Neuronal stem cell (in vitro differentiated cells): Measurements from ENCODE around the gene POLR2A.

Experiments
- DNase-seq: peaks from one replicate; pipeline ENCODE4 v3.0.0-alpha.2; 2013; ENCODE audit warnings: low spot score
- H2AFZ ChIP-seq: one replicate; pipeline ENCODE4 v1.6.1; 2013; ENCODE audit warnings: mild to moderate bottlenecking, low read length, inconsistent platforms
- H2AK5ac ChIP-seq: 2 replicates; pipeline ENCODE4 v1.6.1; 2013; ENCODE audit warnings: low read depth, mild to moderate bottlenecking, inconsistent platforms, low read length, moderate library complexity, mixed read lengths
- H2BK120ac ChIP-seq: 2 replicates; pipeline ENCODE4 v1.6.1; 2013; ENCODE audit warnings: low read depth, mild to moderate bottlenecking, inconsistent platforms, low read length, moderate library complexity, mixed read lengths
- H2BK12ac ChIP-seq: one replicate; pipeline ENCODE4 v1.6.1; 2013; ENCODE audit warnings: low read length, inconsistent platforms
- H2BK15ac ChIP-seq: 2 replicates; pipeline ENCODE4 v1.6.1; 2013; ENCODE audit warnings: mild to moderate bottlenecking, low read length, inconsistent platforms, mixed read lengths
- H2BK5ac ChIP-seq: one replicate; pipeline ENCODE4 v1.6.1; 2013; ENCODE audit warnings: inconsistent platforms, mild to moderate bottlenecking, low read length, moderate library complexity
- H3K14ac ChIP-seq: one replicate; pipeline ENCODE4 v1.6.1; 2013; ENCODE audit warnings: low read length, inconsistent platforms
- H3K18ac ChIP-seq: 2 replicates; pipeline ENCODE4 v1.6.1; 2013; ENCODE audit warnings: low read length, inconsistent platforms
- H3K23ac ChIP-seq: 2 replicates; pipeline ENCODE4 v1.6.1; 2013; ENCODE audit warnings: low read depth, mild to moderate bottlenecking, mixed read lengths, low read length, inconsistent platforms; ENCODE audit not compliant: poor library complexity
- H3K27ac ChIP-seq: replicated peaks from 3 replicates; pipeline ENCODE4 v1.5.1; 2013; ENCODE audit warnings: low read length, inconsistent platforms
- H3K27me3 ChIP-seq, 3 experiments: 2 replicates each; pipeline ENCODE4 v1.6.1; 2013; ENCODE audit warnings: low read length in 3 of 3, mild to moderate bottlenecking in 2 of 3, inconsistent platforms in 1 of 3, low read depth in 1 of 3, mixed read lengths in 1 of 3, moderate library complexity in 1 of 3; ENCODE audit not compliant: control insufficient read depth in 3 of 3, insufficient read depth in 3 of 3
- H3K36me3 ChIP-seq, 2 donors: replicated peaks in 1 of 2; 2 replicates each; pipeline ENCODE4 v1.6.1; 2013; ENCODE audit warnings: low read length in 2 of 2; ENCODE audit not compliant: control insufficient read depth in 2 of 2, insufficient read depth in 2 of 2
- H3K4ac ChIP-seq: 2 replicates; pipeline ENCODE4 v1.6.1; 2013; ENCODE audit warnings: inconsistent platforms, mild to moderate bottlenecking, low read length, moderate library complexity
- H3K4me1 ChIP-seq, 2 donors: 1 replicate in 1 of 2; 2 replicates in 1 of 2; pipeline ENCODE4 v1.6.1; 2013; ENCODE audit warnings: low read length in 2 of 2, low read depth in 1 of 2; ENCODE audit not compliant: control insufficient read depth in 2 of 2, insufficient read depth in 1 of 2
- H3K4me2 ChIP-seq: one replicate; pipeline ENCODE4 v1.6.1; 2013; ENCODE audit warnings: mild to moderate bottlenecking, low read length, inconsistent platforms; ENCODE audit not compliant: insufficient read depth, poor library complexity, severe bottlenecking
- H3K4me3 ChIP-seq, 2 donors: 2 replicates each; pipeline ENCODE4 v1.5.1; 2013; ENCODE audit warnings: low read length in 2 of 2, mild to moderate bottlenecking in 2 of 2, inconsistent platforms in 1 of 2, moderate library complexity in 1 of 2
- H3K79me1 ChIP-seq: one replicate; pipeline ENCODE4 v1.6.1; 2013; ENCODE audit warnings: low read depth, mild to moderate bottlenecking, inconsistent platforms, low read length, moderate library complexity
- H3K9ac ChIP-seq: one replicate; pipeline ENCODE4 v1.6.1; 2013; ENCODE audit warnings: mild to moderate bottlenecking, low read depth, low read length, inconsistent platforms; ENCODE audit not compliant: poor library complexity
- H3K9me3 ChIP-seq, 2 donors: replicated peaks in 1 of 2; 2 replicates each; pipeline versions ENCODE3 to v1.6.1; 2013; ENCODE audit warnings: low read length in 2 of 2, mild to moderate bottlenecking in 2 of 2, inconsistent platforms in 1 of 2, low read depth in 1 of 2, mixed read lengths in 1 of 2, moderate library complexity in 1 of 2; ENCODE audit not compliant: control insufficient read depth in 2 of 2, insufficient read depth in 1 of 2
- H4K8ac ChIP-seq: one replicate; pipeline ENCODE4 v1.6.1; 2013; ENCODE audit warnings: low read depth, mild to moderate bottlenecking, inconsistent platforms, low read length, moderate library complexity
- H4K91ac ChIP-seq: one replicate; pipeline ENCODE4 v1.6.1; 2013; ENCODE audit warnings: low read length, low read depth, mild to moderate bottlenecking, inconsistent platforms; ENCODE audit not compliant: poor library complexity
- WGBS, 2 donors: extraction: QIAGEN DNeasy Blood & Tissue Kit; methylation state at CpG; one replicate each; pipeline ENCODE4 v1.1.7; 2013; ENCODE audit warnings: missing lambda C conversion rate in 2 of 2, mixed read lengths in 1 of 2; ENCODE audit not compliant: insufficient read length in 2 of 2, insufficient replicate concordance in 1 of 2; ENCODE audit errors: extremely low coverage in 2 of 2; 5-methylcytosine and 5-hydroxymethylcytosine counted together

Gene POLR2A

DNA sequence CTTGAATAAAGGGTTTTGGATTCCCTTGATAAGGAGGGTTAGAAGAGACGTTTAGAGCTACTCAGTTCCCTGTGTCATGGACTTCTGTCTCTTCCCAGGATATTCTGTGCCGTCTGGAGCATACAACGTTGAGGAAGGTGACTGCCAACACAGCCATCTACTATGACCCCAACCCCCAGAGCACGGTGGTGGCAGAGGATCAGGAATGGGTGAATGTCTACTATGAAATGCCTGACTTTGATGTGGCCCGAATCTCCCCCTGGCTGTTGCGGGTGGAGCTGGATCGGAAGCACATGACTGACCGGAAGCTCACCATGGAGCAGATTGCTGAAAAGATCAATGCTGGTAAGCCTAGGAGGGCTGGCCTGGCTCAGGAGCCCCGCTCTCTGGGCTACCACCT, 24.7 kb downstream of the POLR2A start:
- H3K18ac ChIP-seq, result no peak overlapping the region

DNA sequence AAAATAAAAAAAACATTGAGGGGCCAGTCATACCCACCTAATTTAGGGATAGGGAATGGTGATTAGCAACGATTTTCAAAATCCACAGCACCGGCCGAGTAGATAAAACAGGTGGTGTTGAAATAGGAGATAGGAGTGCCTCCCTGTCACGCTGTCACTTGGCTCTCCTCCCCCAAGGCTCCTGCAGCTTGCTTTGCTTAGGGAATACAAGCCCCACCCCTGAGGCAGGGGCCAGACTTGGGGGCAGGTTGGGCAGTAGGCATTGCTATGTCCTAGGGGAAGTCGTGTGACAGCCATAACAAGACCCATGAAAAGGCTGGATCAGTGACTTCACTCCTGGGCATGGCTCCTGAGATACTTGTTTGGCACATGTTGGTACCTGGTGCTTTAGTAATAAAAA, 25.8 kb downstream of the POLR2A start:
- Histone ChIP-seq H3K9ac (no peak overlapping the region), H2BK120ac (no peak overlapping the region), H2AK5ac (no peak overlapping the region), H2BK15ac (no peak overlapping the region), H3K4ac (no peak overlapping the region), H3K4me3 (no peak overlapping the region), H3K27ac (no peak overlapping the region), H3K14ac (no peak overlapping the region), H3K79me1 (no peaks in the 10 kb centered on the region), H2AFZ (no peak overlapping the region), H3K36me3 (peaks cover 61 to 98% of the 10 kb centered on the region in 2 donors), H3K4me1 (no peaks in the 10 kb centered on the region), H3K23ac (no peak overlapping the region), H3K27me3 (no peaks in the 10 kb centered on the region), H3K4me2 (no peak overlapping the region), H3K9me3 (no peaks in the 10 kb centered on the region), H4K8ac (no peak overlapping the region), H4K91ac (no peak overlapping the region), H3K18ac (no peak overlapping the region), H2BK5ac (no peak overlapping the region), H2BK12ac (no peak overlapping the region)
- WGBS, 2 donors, result no CpG with 5 or more reads among the region's 5 CpGs
- DNase-seq, result no peak

More for the DNA sequence above, 24.7 kb downstream of the POLR2A start:
- Histone ChIP-seq H2BK120ac (no peak overlapping the region), H3K79me1 (no peaks in the 10 kb centered on the region), H2BK15ac (no peak overlapping the region), H2BK5ac (no peak overlapping the region), H3K4me1 (no peaks in the 10 kb centered on the region), H4K8ac (no peak overlapping the region), H2BK12ac (no peak overlapping the region), H3K36me3 (peaks cover 63 to 98% of the 10 kb centered on the region in 2 donors), H2AFZ (no peak overlapping the region), H3K4me2 (no peak overlapping the region), H3K14ac (no peak overlapping the region), H3K4ac (no peak overlapping the region), H2AK5ac (no peak overlapping the region), H3K4me3 (no peak overlapping the region), H4K91ac (no peak overlapping the region), H3K27me3 (no peaks in the 10 kb centered on the region), H3K9me3 (no peaks in the 10 kb centered on the region), H3K23ac (no peak overlapping the region), H3K9ac (no peak overlapping the region), H3K27ac (no peak overlapping the region)
- WGBS, 2 donors, result no CpG with 5 or more reads among the region's 9 CpGs
- no peak for DNase-seq

DNA sequence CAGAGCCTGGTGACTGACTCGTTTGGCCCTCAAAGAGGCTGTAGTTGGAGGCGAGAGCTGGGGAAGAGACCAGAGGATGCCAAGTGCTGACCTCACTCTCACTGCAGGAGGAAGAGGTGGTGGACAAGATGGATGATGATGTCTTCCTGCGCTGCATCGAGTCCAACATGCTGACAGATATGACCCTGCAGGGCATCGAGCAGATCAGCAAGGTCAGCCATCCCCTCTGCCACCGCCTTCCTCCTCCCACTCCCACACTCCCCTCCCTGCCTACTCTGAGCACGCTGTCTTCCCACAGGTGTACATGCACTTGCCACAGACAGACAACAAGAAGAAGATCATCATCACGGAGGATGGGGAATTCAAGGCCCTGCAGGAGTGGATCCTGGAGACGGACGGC, 26.9 kb downstream of the POLR2A start:
- no CpG with 5 or more reads among the region's 10 CpGs for WGBS, 2 donors
- no peak for DNase-seq

DNA sequence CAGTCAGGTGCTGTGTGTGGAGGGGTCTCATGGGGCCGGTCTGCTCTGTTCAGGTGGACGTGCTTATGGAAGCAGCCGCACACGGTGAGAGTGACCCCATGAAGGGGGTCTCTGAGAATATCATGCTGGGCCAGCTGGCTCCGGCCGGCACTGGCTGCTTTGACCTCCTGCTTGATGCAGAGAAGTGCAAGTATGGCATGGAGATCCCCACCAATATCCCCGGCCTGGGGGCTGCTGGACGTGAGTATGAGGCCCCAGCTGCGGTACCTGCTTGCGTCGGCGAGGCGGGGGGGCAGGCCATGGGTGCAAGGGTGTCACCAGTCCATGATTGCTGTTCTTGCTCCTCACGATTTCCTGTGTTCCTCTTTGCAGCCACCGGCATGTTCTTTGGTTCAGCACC, 27.9 kb downstream of the POLR2A start:
- no peak overlapping the region for H2BK15ac ChIP-seq
- H2BK12ac ChIP-seq, result no peak overlapping the region
- no peak overlapping the region for H2AK5ac ChIP-seq
- H3K23ac ChIP-seq, result no peak overlapping the region
- H4K8ac ChIP-seq, result no peak overlapping the region
- H3K27me3 ChIP-seq, result no peaks in the 10 kb centered on the region
- H3K14ac ChIP-seq, result no peak overlapping the region
- no peak overlapping the region for H3K4me2 ChIP-seq
- no peak overlapping the region for H3K18ac ChIP-seq
- H2AFZ ChIP-seq, result no peak overlapping the region
- no peak overlapping the region for H3K27ac ChIP-seq
- peaks cover 54 to 91% of the 10 kb centered on the region in 2 donors for H3K36me3 ChIP-seq
- peak overlapping the region; percentile 44 for H3K4ac ChIP-seq
- H3K9ac ChIP-seq, result no peak overlapping the region
- H3K9me3 ChIP-seq, result no peaks in the 10 kb centered on the region
- no peaks in the 10 kb centered on the region for H3K4me1 ChIP-seq
- H3K4me3 ChIP-seq, result no peak overlapping the region
- no peak for DNase-seq
- H3K79me1 ChIP-seq, result no peaks in the 10 kb centered on the region
- no peak overlapping the region for H2BK5ac ChIP-seq
- no CpG with 5 or more reads among the region's 15 CpGs for WGBS, 2 donors
- H2BK120ac ChIP-seq, result no peak overlapping the region
- H4K91ac ChIP-seq, result no peak overlapping the region

More for the DNA sequence above, 26.9 kb downstream of the POLR2A start:
- Histone ChIP-seq H3K9ac (peak overlapping the region; percentile 7), H3K18ac (no peak overlapping the region), H3K9me3 (no peaks in the 10 kb centered on the region), H4K8ac (no peak overlapping the region), H3K27me3 (no peaks in the 10 kb centered on the region), H2BK5ac (no peak overlapping the region), H2AK5ac (no peak overlapping the region), H3K4ac (no peak overlapping the region), H3K4me3 (no peak overlapping the region), H3K27ac (no peak overlapping the region), H2BK12ac (no peak overlapping the region), H3K23ac (no peak overlapping the region), H3K79me1 (no peaks in the 10 kb centered on the region), H2BK15ac (no peak overlapping the region), H3K4me2 (no peak overlapping the region), H4K91ac (no peak overlapping the region), H3K36me3 (peaks cover 61 to 98% of the 10 kb centered on the region in 2 donors), H2BK120ac (no peak overlapping the region), H3K14ac (no peak overlapping the region), H3K4me1 (no peaks in the 10 kb centered on the region), H2AFZ (no peak overlapping the region)
